ENCODE results near the gene GORAB.

Gene GORAB

GRCh38 chr1:170531758-170532657 is at the start of gene GORAB:
GORAB (plus strand) TSS chr1:170532166; CDS start chr1:170532224, 58 bp downstream.
- peak; percentile 90 for DNase-seq (ENCODE audit: low read depth, low spot score)
- TF ChIP-seq, protein P1, sequence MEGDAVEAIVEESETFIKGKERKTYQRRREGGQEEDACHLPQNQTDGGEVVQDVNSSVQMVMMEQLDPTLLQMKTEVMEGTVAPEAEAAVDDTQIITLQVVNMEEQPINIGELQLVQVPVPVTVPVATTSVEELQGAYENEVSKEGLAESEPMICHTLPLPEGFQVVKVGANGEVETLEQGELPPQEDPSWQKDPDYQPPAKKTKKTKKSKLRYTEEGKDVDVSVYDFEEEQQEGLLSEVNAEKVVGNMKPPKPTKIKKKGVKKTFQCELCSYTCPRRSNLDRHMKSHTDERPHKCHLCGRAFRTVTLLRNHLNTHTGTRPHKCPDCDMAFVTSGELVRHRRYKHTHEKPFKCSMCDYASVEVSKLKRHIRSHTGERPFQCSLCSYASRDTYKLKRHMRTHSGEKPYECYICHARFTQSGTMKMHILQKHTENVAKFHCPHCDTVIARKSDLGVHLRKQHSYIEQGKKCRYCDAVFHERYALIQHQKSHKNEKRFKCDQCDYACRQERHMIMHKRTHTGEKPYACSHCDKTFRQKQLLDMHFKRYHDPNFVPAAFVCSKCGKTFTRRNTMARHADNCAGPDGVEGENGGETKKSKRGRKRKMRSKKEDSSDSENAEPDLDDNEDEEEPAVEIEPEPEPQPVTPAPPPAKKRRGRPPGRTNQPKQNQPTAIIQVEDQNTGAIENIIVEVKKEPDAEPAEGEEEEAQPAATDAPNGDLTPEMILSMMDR (IDR thresholded peaks at IDR 0.05; ENCODE audit: insufficient read depth, low read length, missing control alignments), result no peak
- H3K4me3 ChIP-seq (ENCODE audit: low read depth, low read length), result peak within 1 kb of the TSS; percentile 64
- ChIA-PET POLR2A (interaction anchor here (0.7 to 2.3 kb wide), 11 partner anchors 10 to 282 kb away, joined by 3 to 12 read pairs (median 3); partner anchors contain the start of gene PRRX1), CTCF (no interaction called here)

DNA sequence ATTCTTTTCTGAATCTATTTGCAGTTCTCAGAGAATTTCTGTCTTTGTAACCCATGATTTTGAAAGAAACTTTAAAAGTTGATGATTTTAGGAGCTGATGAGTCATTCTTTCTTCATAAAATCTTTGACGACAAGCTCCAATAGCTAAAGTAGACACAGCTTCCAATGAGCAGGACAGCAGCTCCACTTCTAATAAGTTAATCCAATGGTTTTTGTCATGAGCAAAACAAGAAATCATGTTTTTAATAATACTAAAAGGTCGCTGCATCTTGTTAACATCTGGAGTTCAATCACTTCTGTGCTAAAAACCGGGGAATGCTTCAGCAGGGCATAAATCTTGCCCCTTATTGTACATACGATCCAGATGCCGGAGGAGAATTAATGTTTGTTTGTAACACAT is 48.9 kb upstream of the GORAB start:
- no peak for DNase-seq (ENCODE audit: low read depth, low spot score)
- TF ChIP-seq, protein P1 (IDR thresholded peaks at IDR 0.05; ENCODE audit: insufficient read depth, low read length, missing control alignments), result no peak
- CTCF ChIA-PET, result interaction anchor here (1.8 kb wide), 1 partner anchor 12 kb away, joined by 5 read pairs; no protein-coding TSS in a partner anchor
- POLR2A ChIA-PET, result no interaction called here
- no peak overlapping the region for H3K4me3 ChIP-seq (ENCODE audit: low read depth, low read length)

DNA sequence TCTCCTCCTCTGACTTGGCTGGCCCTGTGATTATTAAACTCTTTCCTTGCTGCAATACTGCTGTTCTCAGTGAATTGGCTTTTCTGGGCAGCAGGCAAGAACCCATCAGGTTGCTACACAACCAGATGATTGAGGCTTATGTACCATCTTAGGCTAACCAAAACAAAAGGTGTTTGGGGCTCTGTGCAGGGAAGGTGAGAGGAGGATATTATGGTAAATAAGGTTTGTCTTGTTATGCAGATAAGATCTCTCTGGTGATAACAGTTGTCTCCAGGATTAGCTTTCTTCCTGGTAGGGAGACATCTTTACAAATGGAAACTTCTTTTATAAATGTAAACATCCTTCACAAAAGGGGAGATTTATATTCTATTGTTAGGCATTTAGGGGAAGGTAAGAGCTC is 44.5 kb upstream of the GORAB start:
- CTCF ChIA-PET, result no interaction called here
- POLR2A ChIA-PET, result no interaction called here
- H3K4me3 ChIP-seq (ENCODE audit: low read depth, low read length), result no peak overlapping the region
- TF ChIP-seq, protein P1 (IDR thresholded peaks at IDR 0.05; ENCODE audit: insufficient read depth, low read length, missing control alignments), result no peak
- DNase-seq (ENCODE audit: low read depth, low spot score), result no peak

DNA sequence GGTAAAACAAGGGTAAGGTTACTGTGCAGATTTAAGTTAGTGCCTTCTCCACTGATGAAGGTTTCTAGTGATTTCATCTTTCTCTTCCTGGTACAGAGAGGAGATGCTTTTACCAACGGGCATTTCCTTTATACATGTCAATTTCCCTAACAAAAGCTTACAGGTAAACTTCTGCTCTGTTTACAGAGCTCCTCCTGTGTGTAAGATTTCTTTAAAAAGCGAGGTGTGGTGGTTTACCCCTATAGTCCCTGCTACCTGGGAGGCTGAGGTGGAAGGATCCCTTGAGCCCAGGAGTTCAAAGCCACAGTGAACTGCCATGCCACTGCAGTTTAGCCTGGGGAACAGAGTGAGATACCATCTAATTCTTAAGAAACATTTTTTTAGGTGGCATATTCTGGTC is 40.7 kb upstream of the GORAB start:
- ChIA-PET CTCF (no interaction called here), POLR2A (no interaction called here)

DNA sequence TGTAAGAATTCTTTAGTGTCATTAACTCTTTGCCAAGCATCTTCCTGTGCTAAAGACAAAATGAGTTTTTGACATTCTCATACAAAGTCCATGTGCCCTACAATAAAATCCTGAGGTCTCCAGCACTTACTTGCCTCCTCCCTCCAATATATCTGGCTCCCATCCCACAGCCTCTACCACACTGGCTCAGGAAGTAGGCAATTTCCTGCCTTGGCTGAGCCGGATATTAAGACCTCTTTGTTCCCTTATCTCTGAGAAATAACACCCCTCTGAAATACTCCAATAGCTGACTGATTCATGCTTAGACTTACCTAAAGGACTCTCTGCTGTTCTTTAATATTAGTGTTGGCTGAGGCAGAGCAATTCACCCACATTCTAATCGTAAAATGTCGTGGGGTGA is 37.6 kb upstream of the GORAB start:
- ChIA-PET POLR2A (no interaction called here), CTCF (interaction anchor here (1.8 kb wide), 1 partner anchor 11 kb away, joined by 5 read pairs; no protein-coding TSS in a partner anchor)
- no peak for DNase-seq (ENCODE audit: low read depth, low spot score)

More for the DNA sequence above, 40.7 kb upstream of the GORAB start:
- no peak for DNase-seq (ENCODE audit: low read depth, low spot score)
- TF ChIP-seq, protein P1 (IDR thresholded peaks at IDR 0.05; ENCODE audit: insufficient read depth, low read length, missing control alignments), result no peak
- H3K4me3 ChIP-seq (ENCODE audit: low read depth, low read length), result no peak overlapping the region

GRCh38 chr1:170495006-170495405 is 37.0 kb upstream of the GORAB start:
- CTCF ChIA-PET, result interaction anchor here (1.8 kb wide), 1 partner anchor 12 kb away, joined by 5 read pairs; no protein-coding TSS in a partner anchor
- no peak overlapping the region for H3K4me3 ChIP-seq (ENCODE audit: low read depth, low read length)
- POLR2A ChIA-PET, result interaction anchor here (0.5 kb wide), 1 partner anchor 202 kb away, joined by 3 read pairs; no protein-coding TSS in a partner anchor
- no peak for DNase-seq (ENCODE audit: low read depth, low spot score)
- TF ChIP-seq, protein P1 (IDR thresholded peaks at IDR 0.05; ENCODE audit: insufficient read depth, low read length, missing control alignments), result no peak

More for the DNA sequence above, 37.6 kb upstream of the GORAB start:
- H3K4me3 ChIP-seq (ENCODE audit: low read depth, low read length), result no peak overlapping the region
- TF ChIP-seq, protein P1 (IDR thresholded peaks at IDR 0.05; ENCODE audit: insufficient read depth, low read length, missing control alignments), result no peak
